ENCODE data around the gene EEFSEC. TPM values are rescaled to one million over a fixed set of nuclear protein-coding genes. Genes with fewer than 3 reads are reported as not detected.

Gene EEFSEC
- total and polyA plus RNA-seq, 2 experiments from 2014 or later = 4.9 to 18.7 TPM

GRCh38 chr3:128400671-128401070, 247.4 kb downstream of the EEFSEC start:
- Histone ChIP-seq H4K20me1 (ENCODE audit: insufficient read depth) (no peaks in the 10 kb centered on the region), H3F3A (ENCODE audit: insufficient read depth) (no peaks in the 10 kb centered on the region), H3K27ac (no peak overlapping the region), H3K9me2 (ENCODE audit: insufficient read depth) (no peaks in the 10 kb centered on the region), H3K9ac (no peak overlapping the region), H2AFZ (no peak overlapping the region), H3K9me3 (ENCODE audit: low read depth) (no peaks in the 10 kb centered on the region), H3K79me2 (ENCODE audit: insufficient read depth) (no peaks in the 10 kb centered on the region), H3K4me3 (no peak overlapping the region), H3K4me1 (ENCODE audit: insufficient read depth) (no peaks in the 10 kb centered on the region), H3K27me3 (replicated peaks; ENCODE audit: insufficient read depth) (no peaks in the 10 kb centered on the region), H3K36me3 (ENCODE audit: low read depth) (no peaks in the 10 kb centered on the region), H3K4me2 (ENCODE audit: unreplicated experiment) (no peak overlapping the region)
- TF ChIP-seq EZH2 (IDR thresholded peaks at IDR 0.05; ENCODE audit: insufficient read depth, poor library complexity, severe bottlenecking) (no peak), EZH2phosphoT487 (IDR thresholded peaks at IDR 0.05; ENCODE audit: insufficient read depth, low read depth) (no peak)
- 89 to 96% methylated on average over 11 of the region's 11 CpGs for WGBS, 2 experiments (ENCODE audit: low coverage in 1 of 2, low lambda C conversion rate in 2 of 2, missing lambda C conversion rate in 2 of 2)
- no peak for DNase-seq
- in situ Hi-C loops (cut with MboI) = no loop called here

- Histone ChIP-seq H3K9me3 (ENCODE audit: low read depth) (no peaks in the 10 kb centered on the region), H2AFZ (no peak overlapping the region), H4K20me1 (ENCODE audit: insufficient read depth) (no peaks in the 10 kb centered on the region), H3F3A (ENCODE audit: insufficient read depth) (no peaks in the 10 kb centered on the region), H3K4me1 (ENCODE audit: insufficient read depth) (no peaks in the 10 kb centered on the region), H3K4me2 (ENCODE audit: unreplicated experiment) (no peak overlapping the region), H3K36me3 (ENCODE audit: low read depth) (no peaks in the 10 kb centered on the region), H3K9me2 (ENCODE audit: insufficient read depth) (no peaks in the 10 kb centered on the region), H3K27ac (no peak overlapping the region), H3K79me2 (ENCODE audit: insufficient read depth) (no peaks in the 10 kb centered on the region), H3K9ac (no peak overlapping the region), H3K4me3 (no peak overlapping the region), H3K27me3 (replicated peaks; ENCODE audit: insufficient read depth) (no peaks in the 10 kb centered on the region)
- no peak for DNase-seq
- TF ChIP-seq EZH2 (IDR thresholded peaks at IDR 0.05; ENCODE audit: insufficient read depth, poor library complexity, severe bottlenecking) (no peak), EZH2phosphoT487 (IDR thresholded peaks at IDR 0.05; ENCODE audit: insufficient read depth, low read depth) (no peak)
- in situ Hi-C loops (cut with MboI) = no loop called here
- WGBS, 2 experiments (ENCODE audit: low coverage in 1 of 2, low lambda C conversion rate in 2 of 2, missing lambda C conversion rate in 2 of 2) = 84 to 85% methylated on average over 11 of the region's 11 CpGs
These were observed 249.0 kb downstream of the EEFSEC start for GRCh38 chr3:128402319-128402718.

- TF ChIP-seq EZH2phosphoT487 (IDR thresholded peaks at IDR 0.05; ENCODE audit: insufficient read depth, low read depth) = no peak
- TF ChIP-seq EZH2 (IDR thresholded peaks at IDR 0.05; ENCODE audit: insufficient read depth, poor library complexity, severe bottlenecking) = no peak
- Histone ChIP-seq H3K27ac (no peak overlapping the region), H3K9ac (no peak overlapping the region), H3K9me2 (ENCODE audit: insufficient read depth) (no peaks in the 10 kb centered on the region), H3K27me3 (replicated peaks; ENCODE audit: insufficient read depth) (no peaks in the 10 kb centered on the region), H4K20me1 (ENCODE audit: insufficient read depth) (no peaks in the 10 kb centered on the region), H3K9me3 (ENCODE audit: low read depth) (no peaks in the 10 kb centered on the region), H3K36me3 (ENCODE audit: low read depth) (no peaks in the 10 kb centered on the region), H3K4me2 (ENCODE audit: unreplicated experiment) (no peak overlapping the region), H3K79me2 (ENCODE audit: insufficient read depth) (no peaks in the 10 kb centered on the region), H3F3A (ENCODE audit: insufficient read depth) (no peaks in the 10 kb centered on the region), H3K4me3 (no peak overlapping the region), H3K4me1 (ENCODE audit: insufficient read depth) (no peaks in the 10 kb centered on the region), H2AFZ (no peak overlapping the region)
- in situ Hi-C loops (cut with MboI) = no loop called here
- 81 to 84% methylated on average over 6 of the region's 6 CpGs for WGBS, 2 experiments (ENCODE audit: low coverage in 1 of 2, low lambda C conversion rate in 2 of 2, missing lambda C conversion rate in 2 of 2)
- no peak for DNase-seq
These were observed 249.7 kb downstream of the EEFSEC start for GRCh38 chr3:128402998-128403397.

GRCh38 chr3:128404276-128405068, 251.2 kb downstream of the EEFSEC start:
- Histone ChIP-seq H3K79me2 (ENCODE audit: insufficient read depth) (no peaks in the 10 kb centered on the region), H3F3A (ENCODE audit: insufficient read depth) (no peaks in the 10 kb centered on the region), H3K27ac (no peak overlapping the region), H3K4me3 (no peak overlapping the region), H3K9ac (no peak overlapping the region), H4K20me1 (ENCODE audit: insufficient read depth) (no peaks in the 10 kb centered on the region), H2AFZ (no peak overlapping the region), H3K27me3 (replicated peaks; ENCODE audit: insufficient read depth) (no peaks in the 10 kb centered on the region), H3K36me3 (ENCODE audit: low read depth) (no peaks in the 10 kb centered on the region), H3K4me1 (ENCODE audit: insufficient read depth) (no peaks in the 10 kb centered on the region), H3K4me2 (ENCODE audit: unreplicated experiment) (no peak overlapping the region), H3K9me3 (ENCODE audit: low read depth) (no peaks in the 10 kb centered on the region), H3K9me2 (ENCODE audit: insufficient read depth) (no peaks in the 10 kb centered on the region)
- TF ChIP-seq EZH2 (IDR thresholded peaks at IDR 0.05; ENCODE audit: insufficient read depth, poor library complexity, severe bottlenecking) (no peak), EZH2phosphoT487 (IDR thresholded peaks at IDR 0.05; ENCODE audit: insufficient read depth, low read depth) (no peak)
- in situ Hi-C loops (cut with MboI) = no loop called here
- WGBS, 2 experiments (ENCODE audit: low coverage in 1 of 2, low lambda C conversion rate in 2 of 2, missing lambda C conversion rate in 2 of 2) = 87 to 88% methylated on average over 20 to 23 of the region's 23 CpGs
- DNase-seq = no peak

Measured in GM23248 (cell line).